Epithelial cell of alveolus of lung (primary cell): ENCODE results near the gene NTHL1. TPM values are rescaled to one million over a fixed set of nuclear protein-coding genes. Genes with fewer than 3 reads are reported as not detected.

Experiments used
- total RNA-seq: library from RNA; depleted of rRNA; stranded (reverse); fragments of >200 nt; gene quantifications from 2 replicates; pipeline ENCODE4 v1.2.1, GENCODE V29; 2015

The NTHL1 gene
- total RNA-seq, result 25.9 and 28.7 TPM in 2 replicates

GRCh38 chr16:2047330-2048115, at the start of gene NTHL1, which contains the start of gene TSC2:
Gene NTHL1 (minus strand): TSS chr16:2047834. CDS start chr16:2047823, 11 bp downstream.
Gene TSC2 (plus strand): TSS chr16:2047985. CDS start chr16:2048616, 631 bp downstream.

GRCh38 chr16:2026461-2027023, 21.1 kb downstream of the NTHL1 start, which contains the start of gene NHERF2:
Gene NHERF2 (plus strand): TSS chr16:2026902. CDS start chr16:2027006, 104 bp downstream.

GRCh38 chr16:2019518-2019920, 28.1 kb downstream of the NTHL1 start, which contains the start of gene NPW:
Gene NPW (plus strand): TSS chr16:2019785.

GRCh38 chr16:2009791-2010510, 37.7 kb downstream of the NTHL1 start, which contains the start of gene ZNF598:
Gene ZNF598 (minus strand): TSS chr16:2009821.

Other genes with a start within 250 kb of the NTHL1 start
- gene HAGH, start 221.0 kb downstream of the NTHL1 start, total RNA-seq, result 13.3 and 24.7 TPM in 2 replicates
- gene FAHD1, start 220.6 kb downstream of the NTHL1 start, total RNA-seq, result 22.0 and 61.2 TPM in 2 replicates
- 0.08 TPM in 1 of 2 replicates, not detected in the other for gene MEIOB, start 175.7 kb downstream of the NTHL1 start, total RNA-seq
- not detected in 2 replicates for gene HS3ST6, start 129.4 kb downstream of the NTHL1 start, total RNA-seq
- 7.4 and 10.2 TPM in 2 replicates for gene MSRB1, start 104.6 kb downstream of the NTHL1 start, total RNA-seq
- not detected in 2 replicates for gene RPL3L, start 93.1 kb downstream of the NTHL1 start, total RNA-seq
- gene NDUFB10, start 88.3 kb downstream of the NTHL1 start, total RNA-seq, result 289 and 350 TPM in 2 replicates
- 3,892 and 6,799 TPM in 2 replicates for gene RPS2, start 83.0 kb downstream of the NTHL1 start, total RNA-seq
- gene RNF151, start 81.0 kb downstream of the NTHL1 start, total RNA-seq, result not detected in 2 replicates
- 51.7 and 71.4 TPM in 2 replicates for gene TBL3, start 75.8 kb downstream of the NTHL1 start, total RNA-seq
- gene NOXO1, start 66.4 kb downstream of the NTHL1 start, total RNA-seq, result not detected in 2 replicates
- gene GFER, start 63.6 kb downstream of the NTHL1 start, total RNA-seq, result 15.6 and 25.9 TPM in 2 replicates
- 5.4 and 7.6 TPM in 2 replicates for gene SYNGR3, start 57.9 kb downstream of the NTHL1 start, total RNA-seq
- 33.7 and 41.0 TPM in 2 replicates for gene ZNF598, start 38.0 kb downstream of the NTHL1 start, total RNA-seq
- gene NPW, start 28.0 kb downstream of the NTHL1 start, total RNA-seq, result 5.6 and 6.6 TPM in 2 replicates
- 56.8 and 85.8 TPM in 2 replicates for gene NHERF2, start 20.9 kb downstream of the NTHL1 start, total RNA-seq
- gene TSC2, start 151 bp upstream of the NTHL1 start, total RNA-seq, result 33.1 and 51.4 TPM in 2 replicates
- 72.0 and 175 TPM in 2 replicates for gene PKD1, start 88.1 kb upstream of the NTHL1 start, total RNA-seq
- 0.91 and 3.3 TPM in 2 replicates for gene RAB26, start 100.8 kb upstream of the NTHL1 start, total RNA-seq
- 65.8 and 73.5 TPM in 2 replicates for gene TRAF7, start 107.9 kb upstream of the NTHL1 start, total RNA-seq
- gene CASKIN1, start 148.8 kb upstream of the NTHL1 start, total RNA-seq, result under 0.01 and 0.08 TPM in 2 replicates
- gene MLST8, start 157.6 kb upstream of the NTHL1 start, total RNA-seq, result 38.7 and 61.3 TPM in 2 replicates
- 0.13 and 1.2 TPM in 2 replicates for gene BRICD5, start 163.0 kb upstream of the NTHL1 start, total RNA-seq
- gene PGP, start 167.0 kb upstream of the NTHL1 start, total RNA-seq, result 4.1 and 16.3 TPM in 2 replicates
- 16.4 and 37.3 TPM in 2 replicates for gene E4F1, start 175.8 kb upstream of the NTHL1 start, total RNA-seq
- 0.13 and 6.4 TPM in 2 replicates for gene DNASE1L2, start 188.6 kb upstream of the NTHL1 start, total RNA-seq
- gene ECI1, start 203.8 kb upstream of the NTHL1 start, total RNA-seq, result 34.8 and 38.7 TPM in 2 replicates
- 169 and 188 TPM in 2 replicates for gene RNPS1, start 220.3 kb upstream of the NTHL1 start, total RNA-seq